EL (cell line): ENCODE results near the gene ETFA.
A peak's percentile ranks its signal among the peaks of the same experiment; 100 is the strongest.
"Not testable (repeated sequence)": the region's sequence is repeated elsewhere in the genome, so short reads cannot be mapped to it uniquely, and the experiment has no call there.

ENCODE experiments used
- DNase-seq: peaks from one replicate; pipeline ENCODE4 v3.0.0-alpha.2; 2016

ETFA gene

GRCh38 chr15:76267077-76267476 is 44.2 kb downstream of the ETFA start:
- no peak for DNase-seq

GRCh38 chr15:76265769-76266168 is 45.5 kb downstream of the ETFA start:
- DNase-seq = not testable (repeated sequence)

- DNase-seq = no peak
Measured at GRCh38 chr15:76260246-76260938, 50.9 kb downstream of the ETFA start.

- no peak for DNase-seq
Measured at GRCh38 chr15:76259392-76259791, 51.9 kb downstream of the ETFA start.

GRCh38 chr15:76258460-76258859 is 52.8 kb downstream of the ETFA start:
- no peak for DNase-seq

GRCh38 chr15:76253691-76254473 is 57.4 kb downstream of the ETFA start:
- no peak for DNase-seq

GRCh38 chr15:76252249-76252648 is 59.0 kb downstream of the ETFA start:
- no peak for DNase-seq

GRCh38 chr15:76251717-76252116 is 59.6 kb downstream of the ETFA start:
- no peak for DNase-seq

- no peak for DNase-seq
Measured at GRCh38 chr15:76245072-76245610, 66.1 kb downstream of the ETFA start.

GRCh38 chr15:76239786-76240185 is 71.5 kb downstream of the ETFA start:
- DNase-seq = no peak

GRCh38 chr15:76236350-76236749 is 74.9 kb downstream of the ETFA start:
- DNase-seq = no peak

GRCh38 chr15:76235186-76235826 is 76.0 kb downstream of the ETFA start:
- DNase-seq = peak; percentile 43

- no peak for DNase-seq
Measured at GRCh38 chr15:76234337-76234889, 76.9 kb downstream of the ETFA start.

GRCh38 chr15:76233921-76234320 is 77.3 kb downstream of the ETFA start:
- DNase-seq = no peak

GRCh38 chr15:76229266-76229665 is 82.0 kb downstream of the ETFA start:
- DNase-seq = no peak

GRCh38 chr15:76223521-76223920 is 87.7 kb downstream of the ETFA start:
- no peak for DNase-seq

GRCh38 chr15:76222159-76222558 is 89.1 kb downstream of the ETFA start:
- DNase-seq = no peak

GRCh38 chr15:76221085-76221767 is 90.0 kb downstream of the ETFA start:
- DNase-seq = no peak

- no peak for DNase-seq
Measured at GRCh38 chr15:76217882-76218217, 93.4 kb downstream of the ETFA start.

- peak; percentile 44 for DNase-seq
Measured at GRCh38 chr15:76217029-76217881, 94.0 kb downstream of the ETFA start.

GRCh38 chr15:76215634-76216033 is 95.6 kb downstream of the ETFA start:
- no peak for DNase-seq

- no peak for DNase-seq
Measured at GRCh38 chr15:76209942-76210341, 101.3 kb downstream of the ETFA start.
